Lung (tissue), 13 donors: Measurements from ENCODE around the gene NUBP1. TPM values are rescaled to one million over a fixed set of nuclear protein-coding genes. Genes with fewer than 3 reads are reported as not detected.

Experiments
- ATAC-seq: fragments of 200-7000 bp; cut with Tn5 transposase; one replicate; pipeline ENCODE4 v1.9.1; 2020; ENCODE audit warnings: moderate number of reproducible peaks; ENCODE audit not compliant: insufficient read depth, low FRiP score
- DNase-seq, 3 donors: peaks; one replicate each; pipeline ENCODE4 v3.0.0-alpha.2; 2013 to 2017
- H3K27ac ChIP-seq, 2 donors: one replicate each; pipeline ENCODE4 v1.5.1; 2013; ENCODE audit warnings: mild to moderate bottlenecking in 2 of 2, moderate library complexity in 2 of 2, control low read depth in 1 of 2, inconsistent platforms in 1 of 2, low read depth in 1 of 2, low read length in 1 of 2
- H3K27me3 ChIP-seq, 3 donors: one replicate each; pipeline ENCODE4 v1.5.1; 2013; ENCODE audit warnings: low read length in 2 of 3; ENCODE audit not compliant: control insufficient read depth in 3 of 3, insufficient read depth in 3 of 3
- H3K36me3 ChIP-seq, 4 donors: one replicate each; pipeline ENCODE4 v1.5.1; 2013; ENCODE audit warnings: low read length in 4 of 4, mild to moderate bottlenecking in 1 of 4, moderate library complexity in 1 of 4; ENCODE audit not compliant: control insufficient read depth in 4 of 4, insufficient read depth in 4 of 4
- H3K4me1 ChIP-seq, 5 donors: one replicate each; pipeline ENCODE4 v1.5.1; 2013; ENCODE audit warnings: low read length in 5 of 5, mild to moderate bottlenecking in 2 of 5, moderate library complexity in 1 of 5; ENCODE audit not compliant: control insufficient read depth in 5 of 5, insufficient read depth in 5 of 5
- H3K4me3 ChIP-seq: one replicate; pipeline ENCODE4 v1.5.1; 2013; ENCODE audit warnings: mild to moderate bottlenecking, control low read depth, moderate library complexity
- H3K9ac ChIP-seq, 2 donors: one replicate each; pipeline ENCODE4 v1.5.1; 2013; ENCODE audit warnings: low read length in 2 of 2, control low read depth in 1 of 2; ENCODE audit not compliant: insufficient read depth in 1 of 2
- H3K9me3 ChIP-seq, 4 donors: one replicate each; pipeline ENCODE4 v1.5.1; 2013; ENCODE audit warnings: low read length in 3 of 4, mild to moderate bottlenecking in 1 of 4, moderate library complexity in 1 of 4; ENCODE audit not compliant: control insufficient read depth in 4 of 4, insufficient read depth in 3 of 4
- WGBS, 2 donors: extraction: QIAGEN DNeasy Blood & Tissue Kit; methylation state at CpG; one replicate each; pipeline ENCODE4 v1.1.7; 2013; 5-methylcytosine and 5-hydroxymethylcytosine counted together
- polyA plus RNA-seq, 2 donors: library from polyadenylated mRNA; stranded (reverse); fragments of 200-250 nt; gene quantifications; one replicate each; pipeline ENCODE4 v1.2.1, GENCODE V29; 2013
- small RNA-seq: library from RNA; depleted of rRNA; stranded (forward); fragments of <200 nt; gene quantifications from one replicate; pipeline ENCODE3, GENCODE V24; 2014; ENCODE audit warnings: low replicate concordance
- total RNA-seq, 2 donors: library from RNA; depleted of rRNA in 1 of 2; stranded (reverse); fragments of >200 nt in 1 of 2; gene quantifications; one replicate each; pipeline ENCODE4 v1.2.1, GENCODE V29; 2014 to 2021
- TF ChIP-seq, protein P1 (sequence below): IDR thresholded peaks from 2 replicates; pipeline ENCODE4 v1.5.1; 2012; ENCODE audit warnings: mild to moderate bottlenecking; ENCODE audit errors: control extremely low read depth, extremely low read depth
- donor health status: control.
- donor health status: control.
- donor health status: Bipolar disorder and iron deficiency.
- donor health status: healthy.
- donor health status: DM: yes; HTN: yes; CAD: no.

The NUBP1 gene
- total and polyA plus RNA-seq, 4 donors, result 28.4 to 44.2 (median 41.1) TPM

DNA sequence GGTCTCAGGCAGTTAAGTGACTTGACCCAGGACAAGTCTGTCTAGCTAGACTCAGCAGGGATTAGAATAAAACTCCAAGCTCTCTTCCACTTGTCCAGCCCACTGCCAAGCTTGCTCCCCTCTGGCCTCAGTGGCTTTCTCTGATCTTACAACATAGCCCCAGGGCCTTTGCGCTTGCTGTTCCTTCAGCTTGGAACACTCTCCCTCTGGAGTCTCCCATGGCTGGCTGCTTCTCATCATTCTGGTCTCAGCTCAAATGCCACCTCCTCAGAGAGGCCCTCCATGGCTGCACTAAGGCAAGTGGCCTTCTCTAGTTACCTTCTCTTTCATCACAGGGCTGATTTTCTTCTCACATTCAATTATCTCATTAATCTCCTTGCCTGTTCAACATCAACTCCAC, 73.9 kb downstream of the NUBP1 start:
- DNase-seq (no peak), ATAC-seq (no peak)
- no peaks in the 10 kb centered on the region for H3K9me3 ChIP-seq
- H3K36me3 ChIP-seq, result no peaks in the 10 kb centered on the region
- H3K27ac ChIP-seq, result no peak overlapping the region
- peaks cover 0 to 3% (median 0%) of the 10 kb centered on the region in 3 donors for H3K27me3 ChIP-seq
- no peak overlapping the region for H3K4me3 ChIP-seq
- peaks cover 0 to 2% (median 0%) of the 10 kb centered on the region in 5 donors for H3K4me1 ChIP-seq
- 100% methylated on average over 1 of the region's 1 CpG for WGBS, 2 donors
- TF ChIP-seq, protein P1, sequence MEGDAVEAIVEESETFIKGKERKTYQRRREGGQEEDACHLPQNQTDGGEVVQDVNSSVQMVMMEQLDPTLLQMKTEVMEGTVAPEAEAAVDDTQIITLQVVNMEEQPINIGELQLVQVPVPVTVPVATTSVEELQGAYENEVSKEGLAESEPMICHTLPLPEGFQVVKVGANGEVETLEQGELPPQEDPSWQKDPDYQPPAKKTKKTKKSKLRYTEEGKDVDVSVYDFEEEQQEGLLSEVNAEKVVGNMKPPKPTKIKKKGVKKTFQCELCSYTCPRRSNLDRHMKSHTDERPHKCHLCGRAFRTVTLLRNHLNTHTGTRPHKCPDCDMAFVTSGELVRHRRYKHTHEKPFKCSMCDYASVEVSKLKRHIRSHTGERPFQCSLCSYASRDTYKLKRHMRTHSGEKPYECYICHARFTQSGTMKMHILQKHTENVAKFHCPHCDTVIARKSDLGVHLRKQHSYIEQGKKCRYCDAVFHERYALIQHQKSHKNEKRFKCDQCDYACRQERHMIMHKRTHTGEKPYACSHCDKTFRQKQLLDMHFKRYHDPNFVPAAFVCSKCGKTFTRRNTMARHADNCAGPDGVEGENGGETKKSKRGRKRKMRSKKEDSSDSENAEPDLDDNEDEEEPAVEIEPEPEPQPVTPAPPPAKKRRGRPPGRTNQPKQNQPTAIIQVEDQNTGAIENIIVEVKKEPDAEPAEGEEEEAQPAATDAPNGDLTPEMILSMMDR, result no peak
- H3K9ac ChIP-seq, result no peak overlapping the region

GRCh38 chr16:10817963-10818941, 74.6 kb downstream of the NUBP1 start, which contains the start of gene TVP23A:
Gene TVP23A (minus strand): TSS chr16:10818794. CDS start chr16:10818493, 301 bp downstream.
- Histone ChIP-seq H3K9me3 (no peaks in the 10 kb centered on the region), H3K4me3 (no peak within 1 kb of the TSS), H3K27ac (no peak within 1 kb of the TSS), H3K9ac (peak within 1 kb of the TSS in 1 of 2 donors; percentile 32), H3K36me3 (no peaks in the 10 kb centered on the region), H3K27me3 (peaks cover 0 to 3% (median 0%) of the 10 kb centered on the region in 3 donors), H3K4me1 (peaks cover 0 to 2% (median 0%) of the 10 kb centered on the region in 5 donors)
- WGBS, 2 donors, result 41 to 54% methylated on average over 64 of the region's 64 CpGs
- TF ChIP-seq, protein P1, result no peak
- peak; percentile 48 to 61 (median 57) for DNase-seq
- no peak for ATAC-seq

Small RNAs within 50 kb of the gene (small RNA-seq; reads per million reads assigned to genes)
- not detected for gene MTND4LP24
- gene MTND6P33, result not detected

Other genes with a start within 250 kb of the NUBP1 start
- 100 to 1,000 TPM; 124 to 286 TPM for gene EMP2, start 163.2 kb upstream of the NUBP1 start, total RNA-seq
- 100 to 1,000 TPM in 1 of 2 donors, 10 to 100 TPM in 1; 74.3 to 110 TPM for gene EMP2, start 163.2 kb upstream of the NUBP1 start, polyA plus RNA-seq
- under 1 TPM; 0.28 to 0.34 TPM for gene TEKT5, start 48.9 kb upstream of the NUBP1 start, total RNA-seq
- under 1 TPM; 0.13 to 0.30 TPM for gene TEKT5, start 48.9 kb upstream of the NUBP1 start, polyA plus RNA-seq
- 1 to 10 TPM in 1 of 2 donors, under 1 TPM in 1; 0.25 to 6.1 TPM for gene TVP23A, start 75.0 kb downstream of the NUBP1 start, total RNA-seq
- gene TVP23A, start 75.0 kb downstream of the NUBP1 start, polyA plus RNA-seq, result under 1 TPM; 0.22 to 0.25 TPM
- 10 to 100 TPM; 24.1 to 59.6 TPM for gene CIITA, start 133.4 kb downstream of the NUBP1 start, total RNA-seq
- 10 to 100 TPM; 11.5 to 29.1 TPM for gene CIITA, start 133.4 kb downstream of the NUBP1 start, polyA plus RNA-seq
- 10 to 100 TPM; 19.5 to 35.5 TPM for gene DEXI, start 198.6 kb downstream of the NUBP1 start, total RNA-seq
- gene DEXI, start 198.6 kb downstream of the NUBP1 start, polyA plus RNA-seq, result 10 to 100 TPM; 22.1 to 33.9 TPM
- gene CLEC16A, start 200.7 kb downstream of the NUBP1 start, total RNA-seq, result 10 to 100 TPM; 38.1 to 44.4 TPM
- gene CLEC16A, start 200.7 kb downstream of the NUBP1 start, polyA plus RNA-seq, result 10 to 100 TPM; 14.3 to 14.7 TPM